Muscle of leg (tissue), 11 donors: ENCODE results near the gene ZBTB39. TPM values are rescaled to one million over a fixed set of nuclear protein-coding genes. Genes with fewer than 3 reads are reported as not detected.
"Not testable (repeated sequence)": the region's sequence is repeated elsewhere in the genome, so short reads cannot be mapped to it uniquely, and the experiment has no call there.

Experiments
- DNase-seq: peaks from one replicate; pipeline ENCODE4 v3.0.0; 2013
- H3K27ac ChIP-seq: one replicate; pipeline ENCODE4 v1.5.1; 2013; ENCODE audit warnings: mild to moderate bottlenecking, low read length, control low read depth
- H3K27me3 ChIP-seq: one replicate; pipeline ENCODE4 v1.6.1; 2013; ENCODE audit warnings: low read length; ENCODE audit not compliant: control insufficient read depth, insufficient read depth
- H3K36me3 ChIP-seq: one replicate; pipeline ENCODE4 v1.6.1; 2013; ENCODE audit warnings: low read length; ENCODE audit not compliant: control insufficient read depth, insufficient read depth
- H3K4me1 ChIP-seq: one replicate; pipeline ENCODE4 v1.6.1; 2013; ENCODE audit warnings: low read length; ENCODE audit not compliant: control insufficient read depth, insufficient read depth
- H3K4me3 ChIP-seq: one replicate; pipeline ENCODE4 v1.5.1; 2013; ENCODE audit warnings: low read length, control low read depth
- H3K9me3 ChIP-seq: replicated peaks from 2 replicates; pipeline ENCODE4 v1.6.1; 2013; ENCODE audit warnings: low read depth, low read length; ENCODE audit not compliant: control insufficient read depth
- WGBS: methylation state at CpG from one replicate; pipeline ENCODE4 v1.1.5; 2013; ENCODE audit warnings: missing lambda C conversion rate; ENCODE audit not compliant: insufficient coverage; 5-methylcytosine and 5-hydroxymethylcytosine counted together
- polyA plus RNA-seq, 8 donors: library from polyadenylated mRNA; unstranded; fragments of 120-200 nt; gene quantifications; one replicate each; pipeline versions ENCODE4 v1.2.1 to v1.2.3, GENCODE V29; 2013; ENCODE audit warnings: inconsistent platforms in 1 of 8, low replicate concordance in 1 of 8; ENCODE audit not compliant: insufficient read length in 8 of 8, insufficient read depth in 1 of 8
- total RNA-seq: library from RNA; stranded (reverse); fragments of 120-200 nt; gene quantifications from one replicate; pipeline ENCODE4 v1.2.4, GENCODE V29; 2013

ZBTB39 gene
- total and polyA plus RNA-seq, 9 donors: 4.3 to 7.0 (median 5.7) TPM

GRCh38 chr12:57033431-57033830 lies 27.1 kb upstream of the ZBTB39 start:
- no peak for DNase-seq
- Histone ChIP-seq H3K4me3 (no peak overlapping the region), H3K9me3 (no peaks in the 10 kb centered on the region), H3K27me3 (peaks cover 2% of the 10 kb centered on the region), H3K4me1 (no peaks in the 10 kb centered on the region), H3K36me3 (no peaks in the 10 kb centered on the region), H3K27ac (no peak overlapping the region)
- 79% methylated on average over 3 of the region's 3 CpGs for WGBS

DNA sequence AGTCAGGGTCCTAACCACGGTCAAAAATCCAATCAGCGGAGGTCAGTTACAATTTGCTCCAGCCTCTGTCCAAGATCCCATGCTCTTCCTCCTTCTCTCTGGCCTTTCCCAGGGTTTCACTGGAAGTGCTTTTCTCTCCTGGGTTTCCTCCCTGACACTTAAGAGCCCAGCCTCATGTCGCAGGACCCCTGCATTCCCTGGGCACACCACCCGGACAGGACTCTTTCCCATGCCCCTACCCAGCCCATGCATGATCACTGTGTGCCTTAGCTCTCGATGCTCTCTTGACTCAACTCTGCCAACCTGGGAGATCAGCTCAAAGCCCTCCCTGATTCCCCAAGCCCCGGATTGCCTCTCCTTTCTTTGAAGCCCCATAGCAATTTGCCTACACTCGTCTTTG lies 25.4 kb upstream of the ZBTB39 start:
- H3K9me3 ChIP-seq: no peaks in the 10 kb centered on the region
- 79% methylated on average over 6 of the region's 7 CpGs for WGBS
- no peak for DNase-seq

DNA sequence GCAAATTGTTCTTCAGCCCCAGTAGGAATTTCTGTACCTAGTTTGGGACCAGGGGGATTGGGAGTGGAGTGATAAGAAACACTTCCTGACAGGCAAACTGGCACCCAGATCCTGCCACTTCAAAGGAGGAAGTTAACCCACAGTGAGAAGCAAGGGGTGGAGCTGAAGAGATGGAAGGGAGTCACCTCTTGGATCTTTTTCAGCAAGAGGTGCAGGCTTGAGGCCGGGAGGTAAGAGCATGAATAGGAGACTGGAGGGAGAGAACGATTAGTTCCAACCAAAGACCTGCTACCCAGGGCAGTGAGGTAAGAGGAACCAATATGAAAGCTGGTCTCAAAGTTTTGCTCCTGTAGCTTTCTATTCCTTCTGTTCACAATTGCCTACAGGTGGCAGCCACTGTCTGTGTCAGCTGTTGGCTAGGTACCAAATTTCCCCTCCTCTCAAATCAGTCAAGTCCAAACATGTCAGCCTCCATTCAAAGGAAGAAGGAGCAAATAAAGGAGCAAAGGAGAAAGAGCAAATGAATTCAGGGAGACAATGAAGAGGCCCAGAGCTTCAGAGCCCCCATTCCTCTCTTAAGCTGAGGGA lies 24.9 kb upstream of the ZBTB39 start:
- DNase-seq: no peak
- WGBS: 48% methylated on average over 2 of the region's 2 CpGs
- Histone ChIP-seq H3K9me3 (no peaks in the 10 kb centered on the region), H3K4me3 (no peak overlapping the region), H3K36me3 (no peaks in the 10 kb centered on the region), H3K4me1 (no peaks in the 10 kb centered on the region), H3K27ac (no peak overlapping the region), H3K27me3 (no peaks in the 10 kb centered on the region)

More for the DNA sequence above, 25.4 kb upstream of the ZBTB39 start:
- H3K27ac ChIP-seq: no peak overlapping the region
- no peaks in the 10 kb centered on the region for H3K27me3 ChIP-seq
- no peak overlapping the region for H3K4me3 ChIP-seq
- no peaks in the 10 kb centered on the region for H3K36me3 ChIP-seq
- H3K4me1 ChIP-seq: no peaks in the 10 kb centered on the region

- Histone ChIP-seq H3K27ac (no peak overlapping the region), H3K4me1 (no peaks in the 10 kb centered on the region), H3K4me3 (no peak overlapping the region), H3K36me3 (no peaks in the 10 kb centered on the region), H3K27me3 (peaks cover 2% of the 10 kb centered on the region), H3K9me3 (no peaks in the 10 kb centered on the region)
- WGBS: 59% methylated on average over 7 of the region's 7 CpGs
- DNase-seq: no peak
Observed at GRCh38 chr12:57029457-57029856, 23.1 kb upstream of the ZBTB39 start.

GRCh38 chr12:57027805-57028153 lies 21.4 kb upstream of the ZBTB39 start:
- 80% methylated on average over 1 of the region's 5 CpGs for WGBS
- Histone ChIP-seq H3K4me3 (no peak overlapping the region), H3K36me3 (no peaks in the 10 kb centered on the region), H3K27me3 (peaks cover 2% of the 10 kb centered on the region), H3K9me3 (no peaks in the 10 kb centered on the region), H3K4me1 (no peaks in the 10 kb centered on the region), H3K27ac (no peak overlapping the region)
- DNase-seq: no peak

DNA sequence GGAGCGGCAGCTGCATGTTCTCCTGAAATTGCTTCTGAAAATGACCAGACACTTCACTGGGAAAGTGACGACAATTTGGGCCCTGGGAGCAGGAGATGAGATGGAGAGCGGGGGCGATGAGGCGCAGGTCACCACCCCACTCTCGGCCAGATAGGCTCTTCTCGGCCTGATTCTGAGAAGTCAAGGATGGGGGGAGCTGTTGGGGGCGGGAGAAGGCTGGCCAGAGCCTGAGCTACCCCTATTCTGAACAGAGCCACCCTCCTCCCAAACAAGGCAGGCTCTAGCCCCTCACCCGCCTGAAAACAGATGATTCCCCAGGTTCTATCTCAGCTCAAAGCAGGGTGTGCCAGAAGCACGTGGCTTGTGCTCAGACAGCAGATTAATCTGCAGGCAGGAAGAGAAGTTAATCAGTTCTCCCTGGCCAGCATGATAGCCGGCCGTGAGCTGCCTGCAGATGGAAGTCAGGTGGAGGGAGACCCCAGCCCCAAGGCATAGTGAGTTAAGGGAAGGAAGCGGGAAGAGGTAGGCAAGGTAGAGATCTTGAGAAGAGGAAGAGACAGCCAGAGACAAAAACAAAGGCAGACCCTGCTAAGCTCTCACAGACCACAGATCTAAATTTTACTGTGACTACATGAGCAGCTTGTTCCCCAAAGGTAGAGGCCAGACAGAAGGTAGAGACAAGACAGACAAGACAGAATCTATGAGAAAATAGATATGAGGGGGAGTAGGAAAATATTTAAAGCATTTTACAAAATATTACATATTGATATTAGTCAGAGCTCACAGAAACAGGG lies 20.9 kb upstream of the ZBTB39 start:
- no peak overlapping the region for H3K27ac ChIP-seq
- H3K27me3 ChIP-seq: peaks cover 2% of the 10 kb centered on the region
- 26% methylated on average over 8 of the region's 13 CpGs for WGBS
- no peaks in the 10 kb centered on the region for H3K9me3 ChIP-seq
- no peaks in the 10 kb centered on the region for H3K4me1 ChIP-seq
- no peak overlapping the region for H3K4me3 ChIP-seq
- DNase-seq: no peak
- no peaks in the 10 kb centered on the region for H3K36me3 ChIP-seq

DNA sequence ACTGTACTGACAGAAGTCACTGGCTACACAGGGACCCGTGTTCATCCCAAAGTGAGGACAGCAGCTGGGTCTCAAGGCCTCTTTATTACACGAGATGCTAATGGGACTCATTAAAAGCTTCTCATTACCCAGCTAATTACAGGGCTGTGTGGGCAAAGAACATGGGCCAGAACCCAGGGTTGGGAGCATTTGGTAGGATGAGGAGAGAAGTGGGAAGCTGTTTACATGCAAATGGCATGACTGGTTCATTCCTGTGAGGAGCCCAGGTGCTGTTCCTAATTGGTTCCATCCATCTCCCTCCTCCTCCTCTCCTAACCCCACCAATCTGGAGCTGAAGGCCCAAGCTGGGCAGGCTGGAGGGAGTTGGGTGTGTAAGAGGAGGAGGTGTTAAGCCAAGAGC lies 18.9 kb upstream of the ZBTB39 start:
- WGBS: no CpG with 5 or more reads among the region's 2 CpGs
- no peak for DNase-seq
- no peaks in the 10 kb centered on the region for H3K36me3 ChIP-seq
- H3K4me3 ChIP-seq: no peak overlapping the region
- H3K27me3 ChIP-seq: peaks cover 2% of the 10 kb centered on the region
- no peaks in the 10 kb centered on the region for H3K9me3 ChIP-seq
- H3K27ac ChIP-seq: no peak overlapping the region
- H3K4me1 ChIP-seq: no peaks in the 10 kb centered on the region

DNA sequence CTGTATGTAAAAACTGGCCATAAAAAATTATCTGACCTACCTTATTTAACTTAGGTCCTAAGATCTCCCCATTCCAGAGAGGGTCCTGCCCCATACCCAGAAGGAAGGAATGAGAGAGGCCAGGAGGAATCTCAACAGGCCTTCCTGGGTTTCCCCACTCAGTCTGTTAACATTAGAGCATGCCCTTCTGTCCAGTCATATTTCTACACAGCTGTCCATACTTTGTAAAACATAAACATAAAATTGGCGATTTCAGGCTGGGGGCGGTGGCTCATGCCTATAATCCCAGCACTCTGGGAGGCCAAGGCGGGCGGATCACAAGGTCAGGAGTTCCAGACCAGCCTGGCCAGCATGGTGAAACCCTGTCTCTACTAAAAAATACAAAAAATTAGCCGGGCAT lies 16.0 kb upstream of the ZBTB39 start:
- not testable (repeated sequence) for DNase-seq, H3K27me3 ChIP-seq, H3K4me3 ChIP-seq, H3K4me1 ChIP-seq, H3K36me3 ChIP-seq, H3K27ac ChIP-seq, H3K9me3 ChIP-seq
- 81% methylated on average over 5 of the region's 5 CpGs for WGBS

DNA sequence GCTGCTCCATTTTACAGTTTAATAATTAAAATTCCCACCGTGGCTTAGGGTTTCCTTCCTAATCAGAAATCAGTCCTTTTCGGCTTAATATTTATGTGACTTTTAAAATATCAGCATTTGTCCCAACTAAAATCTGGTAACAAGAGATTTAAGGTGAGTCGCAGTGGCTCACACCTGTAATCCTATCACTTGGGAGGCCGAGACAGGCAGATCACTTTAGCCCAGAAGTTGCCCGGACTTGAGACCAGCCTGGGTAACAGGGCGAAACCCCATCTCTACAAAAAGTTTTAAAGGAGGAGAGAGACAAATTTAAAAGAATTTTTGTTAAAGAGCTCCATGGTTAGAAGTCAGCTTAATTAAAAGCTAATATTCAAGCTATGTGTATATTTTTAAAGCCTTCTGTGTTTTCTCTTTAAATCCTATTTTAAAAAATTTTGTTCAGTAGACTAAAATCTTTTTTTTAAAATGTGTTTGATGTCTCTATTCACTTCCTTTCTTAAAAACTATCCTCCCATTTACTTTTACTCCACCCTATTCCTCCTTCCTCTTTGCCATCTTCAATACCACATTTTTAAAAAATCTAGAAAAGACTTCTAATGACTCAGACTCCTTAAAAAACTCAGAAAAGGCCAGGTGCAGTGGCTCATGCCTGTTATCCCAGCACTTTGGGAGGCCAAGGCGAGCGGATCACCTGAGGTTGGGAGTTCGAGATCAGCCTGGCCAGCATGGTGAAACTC lies 13.8 kb upstream of the ZBTB39 start:
- Histone ChIP-seq H3K27me3 (peaks cover 12% of the 10 kb centered on the region), H3K4me1 (no peaks in the 10 kb centered on the region), H3K4me3 (no peak overlapping the region), H3K9me3 (no peaks in the 10 kb centered on the region), H3K27ac (no peak overlapping the region), H3K36me3 (no peaks in the 10 kb centered on the region)
- no peak for DNase-seq
- WGBS: no CpG with 5 or more reads among the region's 9 CpGs

DNA sequence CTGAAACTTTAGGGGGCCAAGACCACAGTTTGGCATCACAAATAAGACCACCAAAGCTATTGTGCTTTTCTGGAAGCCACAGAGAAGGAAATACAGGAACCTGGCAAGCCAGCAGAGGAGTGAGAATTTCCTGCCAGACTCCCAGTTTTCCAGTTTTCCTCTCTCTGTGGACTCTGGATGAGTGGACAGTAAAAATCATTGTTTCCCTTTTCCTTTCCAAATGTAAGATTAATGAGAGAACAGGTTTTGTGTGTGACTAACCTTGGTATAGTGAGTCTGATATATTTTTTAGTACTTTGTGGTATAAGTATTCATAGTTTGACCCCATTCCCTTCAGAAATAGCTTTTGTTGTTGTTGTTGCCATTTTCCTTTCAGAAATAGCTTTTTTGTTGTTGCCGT lies 12.6 kb upstream of the ZBTB39 start:
- Histone ChIP-seq H3K27me3 (peaks cover 19% of the 10 kb centered on the region), H3K4me1 (no peaks in the 10 kb centered on the region), H3K36me3 (no peaks in the 10 kb centered on the region), H3K27ac (no peak overlapping the region), H3K4me3 (no peak overlapping the region), H3K9me3 (no peaks in the 10 kb centered on the region)
- WGBS: 100% methylated on average over 1 of the region's 1 CpG
- DNase-seq: peak; percentile 36
